DND-41 (cell line): ENCODE measurements around the gene CDYL.

Source experiments
- ATAC-seq: fragments of 200-7000 bp; cut with Tn5 transposase; 3 replicates; pipeline ENCODE4 v1.9.1; 2021; ENCODE audit warnings: low read depth; ENCODE audit not compliant: insufficient read depth
- DNase-seq: peaks from one replicate; pipeline ENCODE4 v3.0.0-alpha.2; 2020
- H2AFZ ChIP-seq: 2 replicates; pipeline ENCODE4 v1.6.0; 2012; ENCODE audit warnings: low read depth, low read length
- H3K27ac ChIP-seq: 2 replicates; pipeline ENCODE4 v1.5.1; 2012; ENCODE audit warnings: low read length, inconsistent platforms
- H3K27me3 ChIP-seq: fragments of 200-600 bp; sonication (generic); 2 replicates; pipeline ENCODE4 v1.6.0; 2012; ENCODE audit warnings: low read length, mild to moderate bottlenecking, inconsistent platforms; ENCODE audit not compliant: insufficient read depth, poor library complexity
- H3K36me3 ChIP-seq: 2 replicates; pipeline ENCODE4 v1.5.1; 2012; ENCODE audit warnings: low read length, inconsistent platforms; ENCODE audit not compliant: insufficient read depth
- H3K4me1 ChIP-seq: 2 replicates; pipeline ENCODE4 v1.5.1; 2012; ENCODE audit warnings: mild to moderate bottlenecking, low read length; ENCODE audit not compliant: insufficient read depth
- H3K4me2 ChIP-seq: 2 replicates; pipeline ENCODE4 v1.6.0; 2012; ENCODE audit warnings: mild to moderate bottlenecking, moderate library complexity, low read length, inconsistent platforms; ENCODE audit not compliant: insufficient read depth
- H3K4me3 ChIP-seq, 2 experiments: fragments of 200-600 bp in 1 of 2; shearing (Covaris generic) in 1 of 2; 2 replicates each; pipeline ENCODE4 v1.5.1; 2012 to 2016; ENCODE audit warnings: inconsistent platforms in 2 of 2, low read length in 2 of 2, mild to moderate bottlenecking in 2 of 2, low read depth in 1 of 2, moderate library complexity in 1 of 2
- H3K79me2 ChIP-seq: 2 replicates; pipeline ENCODE4 v1.6.0; 2012; ENCODE audit warnings: low read length, inconsistent platforms; ENCODE audit not compliant: insufficient read depth
- H3K9ac ChIP-seq: 2 replicates; pipeline ENCODE4 v1.6.0; 2012; ENCODE audit warnings: low read depth, mild to moderate bottlenecking, inconsistent platforms, low read length, moderate library complexity
- H3K9me3 ChIP-seq: 2 replicates; pipeline ENCODE4 v1.5.1; 2012; ENCODE audit warnings: low read length, moderate library complexity, mild to moderate bottlenecking, inconsistent platforms; ENCODE audit not compliant: insufficient read depth, severe bottlenecking
- H4K20me1 ChIP-seq: 2 replicates; pipeline ENCODE4 v1.6.0; 2012; ENCODE audit warnings: low read length; ENCODE audit not compliant: insufficient read depth
- EZH2 ChIP-seq: IDR thresholded peaks from 3 replicates; pipeline ENCODE4 v1.6.1; 2012; ENCODE audit warnings: borderline replicate concordance, low read depth, mild to moderate bottlenecking, moderate library complexity, low read length, inconsistent platforms; ENCODE audit not compliant: severe bottlenecking
- TF ChIP-seq, protein P1 (sequence below): IDR thresholded peaks from 2 replicates; pipeline ENCODE4 v1.5.1; 2012; ENCODE audit warnings: borderline replicate concordance, low read length, moderate library complexity, mild to moderate bottlenecking; ENCODE audit not compliant: poor library complexity, severe bottlenecking; ENCODE audit errors: extremely low read depth

The CDYL gene

GRCh38 chr6:4908062-4908461, 131.9 kb downstream of the CDYL start:
- TF ChIP-seq, protein P1, sequence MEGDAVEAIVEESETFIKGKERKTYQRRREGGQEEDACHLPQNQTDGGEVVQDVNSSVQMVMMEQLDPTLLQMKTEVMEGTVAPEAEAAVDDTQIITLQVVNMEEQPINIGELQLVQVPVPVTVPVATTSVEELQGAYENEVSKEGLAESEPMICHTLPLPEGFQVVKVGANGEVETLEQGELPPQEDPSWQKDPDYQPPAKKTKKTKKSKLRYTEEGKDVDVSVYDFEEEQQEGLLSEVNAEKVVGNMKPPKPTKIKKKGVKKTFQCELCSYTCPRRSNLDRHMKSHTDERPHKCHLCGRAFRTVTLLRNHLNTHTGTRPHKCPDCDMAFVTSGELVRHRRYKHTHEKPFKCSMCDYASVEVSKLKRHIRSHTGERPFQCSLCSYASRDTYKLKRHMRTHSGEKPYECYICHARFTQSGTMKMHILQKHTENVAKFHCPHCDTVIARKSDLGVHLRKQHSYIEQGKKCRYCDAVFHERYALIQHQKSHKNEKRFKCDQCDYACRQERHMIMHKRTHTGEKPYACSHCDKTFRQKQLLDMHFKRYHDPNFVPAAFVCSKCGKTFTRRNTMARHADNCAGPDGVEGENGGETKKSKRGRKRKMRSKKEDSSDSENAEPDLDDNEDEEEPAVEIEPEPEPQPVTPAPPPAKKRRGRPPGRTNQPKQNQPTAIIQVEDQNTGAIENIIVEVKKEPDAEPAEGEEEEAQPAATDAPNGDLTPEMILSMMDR: no peak
- TF ChIP-seq EZH2: no peak
- Histone ChIP-seq H3K9me3 (no peaks in the 10 kb centered on the region), H3K36me3 (no peaks in the 10 kb centered on the region), H3K4me1 (no peaks in the 10 kb centered on the region), H3K9ac (no peak overlapping the region), H4K20me1 (peaks cover 9% of the 10 kb centered on the region), H3K27me3 (no peaks in the 10 kb centered on the region), H3K79me2 (no peaks in the 10 kb centered on the region), H3K27ac (no peak overlapping the region), H3K4me3 (no peak overlapping the region), H2AFZ (no peak overlapping the region), H3K4me2 (no peak overlapping the region)
- no peak for ATAC-seq
- DNase-seq: no peak

DNA sequence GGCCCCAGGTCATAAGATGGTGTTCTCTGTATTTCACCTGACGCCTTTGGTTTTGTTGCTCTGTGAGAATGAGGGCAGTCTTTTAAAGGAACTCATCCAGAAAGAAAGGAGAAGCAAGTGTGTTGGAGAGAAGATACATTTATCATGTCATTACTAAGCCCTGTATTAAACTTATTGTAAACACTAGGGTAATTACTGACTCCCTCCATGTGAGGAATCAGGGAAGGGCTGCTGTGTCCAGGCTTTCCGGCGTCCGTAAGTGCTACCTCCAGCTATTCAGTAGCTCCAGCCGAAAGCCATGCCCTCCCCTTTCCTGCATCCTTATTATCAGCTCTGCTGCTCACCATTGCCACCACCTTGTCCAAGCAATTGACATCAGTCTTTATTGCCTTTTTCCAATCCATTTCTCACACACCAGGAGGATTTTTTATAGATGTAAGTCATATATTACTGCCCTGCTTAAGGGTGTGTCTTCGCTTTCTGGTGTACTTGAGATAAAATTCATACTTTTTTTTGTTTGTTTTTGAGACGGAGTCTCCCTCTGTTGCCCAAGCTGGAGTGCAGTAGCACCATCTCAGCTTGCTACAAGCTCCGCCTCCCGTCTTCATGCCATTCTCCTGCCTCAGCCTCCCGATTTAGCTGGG, 133.0 kb downstream of the CDYL start:
- no peak for ATAC-seq
- TF ChIP-seq, protein P1: no peak
- TF ChIP-seq EZH2: no peak
- H3K4me1 ChIP-seq: no peaks in the 10 kb centered on the region

DNA sequence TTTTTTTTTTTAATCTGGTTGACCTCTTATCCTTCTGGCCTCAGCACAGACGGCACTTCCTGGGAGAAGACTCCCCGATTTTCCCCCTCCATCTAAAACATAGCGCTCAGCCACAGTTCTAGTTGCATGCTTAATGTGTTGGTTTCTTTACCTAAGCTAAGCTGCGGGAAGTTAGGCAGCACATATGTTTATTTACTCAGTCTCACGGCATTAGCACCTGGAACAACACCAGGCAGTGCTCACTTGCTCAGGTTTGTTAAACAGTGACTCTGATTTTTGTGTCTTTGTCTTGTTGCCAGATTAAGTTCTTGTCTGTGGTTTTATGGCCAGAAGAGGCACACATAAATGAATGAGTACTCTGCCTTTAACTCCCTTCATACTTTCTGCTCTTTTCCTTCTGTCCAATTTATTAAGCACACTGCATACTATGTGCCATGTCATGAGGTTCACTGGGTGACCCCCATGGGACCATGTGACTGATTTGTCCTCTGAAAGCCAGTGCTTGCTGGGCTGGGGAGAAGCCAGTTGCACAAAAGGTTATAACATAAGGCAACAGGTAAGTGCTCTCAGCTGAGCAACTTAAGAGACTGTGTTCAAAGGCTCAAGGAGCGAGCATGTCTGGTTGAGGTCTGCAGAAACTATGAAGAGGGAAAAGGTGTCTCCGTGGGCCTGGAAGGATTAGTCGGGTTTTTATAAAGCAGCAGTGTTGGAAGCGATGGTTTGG, 134.0 kb downstream of the CDYL start:
- Histone ChIP-seq H3K9me3 (no peaks in the 10 kb centered on the region), H3K4me3 (no peak overlapping the region), H3K27ac (no peak overlapping the region), H3K9ac (no peak overlapping the region), H2AFZ (no peak overlapping the region), H3K4me1 (no peaks in the 10 kb centered on the region), H3K36me3 (no peaks in the 10 kb centered on the region), H4K20me1 (peaks cover 3% of the 10 kb centered on the region), H3K27me3 (no peaks in the 10 kb centered on the region), H3K4me2 (no peak overlapping the region), H3K79me2 (no peaks in the 10 kb centered on the region)
- TF ChIP-seq, protein P1: no peak
- no peak for TF ChIP-seq EZH2
- ATAC-seq (no peak), DNase-seq (no peak)

More for the DNA sequence above, 133.0 kb downstream of the CDYL start:
- no peak for DNase-seq
- Histone ChIP-seq H3K4me3 (no peak overlapping the region), H2AFZ (no peak overlapping the region), H3K4me2 (no peak overlapping the region), H3K9me3 (no peaks in the 10 kb centered on the region), H4K20me1 (peaks cover 9% of the 10 kb centered on the region), H3K36me3 (no peaks in the 10 kb centered on the region), H3K27ac (no peak overlapping the region), H3K79me2 (no peaks in the 10 kb centered on the region), H3K9ac (no peak overlapping the region), H3K27me3 (no peaks in the 10 kb centered on the region)
